Endothelial cell of umbilical vein (primary cell): ENCODE measurements around the gene SLC15A3.

Experiments
- EZH2 ChIP-seq: IDR thresholded peaks from 2 replicates; pipeline ENCODE4 v1.6.1; 2012; ENCODE audit warnings: borderline replicate concordance, low read depth, mild to moderate bottlenecking, moderate library complexity, low read length, inconsistent platforms; ENCODE audit not compliant: severe bottlenecking
- GATA2 ChIP-seq: IDR thresholded peaks from 2 replicates; pipeline ENCODE4 v1.7.0; 2011; ENCODE audit warnings: low read depth, mild to moderate bottlenecking, moderate library complexity, mixed read lengths, low read length; ENCODE audit not compliant: insufficient read length, insufficient read depth
- JUN ChIP-seq: IDR thresholded peaks from 2 replicates; pipeline ENCODE4 v1.6.1; 2011; ENCODE audit warnings: borderline replicate concordance, low read depth; ENCODE audit not compliant: insufficient read length, insufficient read depth
- MYC ChIP-seq: IDR thresholded peaks from one replicate; pipeline ENCODE4 v1.6.1; 2011; ENCODE audit warnings: mild to moderate bottlenecking, low read depth, low read length
- POLR2A ChIP-seq: IDR thresholded peaks from 2 replicates; pipeline ENCODE4 v1.6.1; 2012; ENCODE audit warnings: low read depth, mild to moderate bottlenecking, control low read depth, low read length
- POLR2AphosphoS5 ChIP-seq: IDR thresholded peaks from 2 replicates; pipeline ENCODE4 v1.6.1; 2012; ENCODE audit warnings: low read depth, mild to moderate bottlenecking, control low read depth, low read length, moderate library complexity; ENCODE audit not compliant: insufficient read depth
- TF ChIP-seq, protein P1 (sequence below), 2 donors: IDR thresholded peaks; 1 replicate in 1 of 2; 2 replicates in 1 of 2; pipeline ENCODE4 v1.5.1; 2011; ENCODE audit warnings: low read length in 2 of 2, mild to moderate bottlenecking in 2 of 2, moderate library complexity in 2 of 2, control low read depth in 1 of 2, inconsistent platforms in 1 of 2, low read depth in 1 of 2; ENCODE audit not compliant: insufficient read depth in 1 of 2; ENCODE audit errors: extremely low read depth in 1 of 2
- TF ChIP-seq, protein P2 (sequence below): IDR thresholded peaks from 2 replicates; pipeline ENCODE4 v1.6.1; 2011; ENCODE audit not compliant: insufficient read depth, insufficient read length

DNA sequence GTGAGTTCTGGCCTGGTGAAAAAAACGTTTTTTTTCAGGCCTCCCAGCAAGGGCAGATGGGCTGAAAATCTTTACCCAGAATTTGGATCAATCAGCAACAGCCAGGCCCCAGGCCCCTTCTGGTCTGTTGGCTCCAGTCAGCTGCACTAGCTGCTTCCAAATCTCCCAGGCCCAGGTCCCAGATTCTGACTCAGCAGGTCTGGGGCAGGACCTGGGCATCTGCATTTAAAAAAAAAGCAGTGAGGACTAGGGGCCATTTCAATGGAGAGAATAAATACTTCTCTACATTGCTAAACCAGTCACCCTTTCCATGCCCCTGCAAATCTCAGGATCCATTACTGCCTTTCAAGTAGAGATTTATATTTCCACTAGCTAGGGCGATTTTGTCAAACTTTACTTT lies 4.3 kb downstream of the SLC15A3 start:
- TF ChIP-seq, protein P1, sequence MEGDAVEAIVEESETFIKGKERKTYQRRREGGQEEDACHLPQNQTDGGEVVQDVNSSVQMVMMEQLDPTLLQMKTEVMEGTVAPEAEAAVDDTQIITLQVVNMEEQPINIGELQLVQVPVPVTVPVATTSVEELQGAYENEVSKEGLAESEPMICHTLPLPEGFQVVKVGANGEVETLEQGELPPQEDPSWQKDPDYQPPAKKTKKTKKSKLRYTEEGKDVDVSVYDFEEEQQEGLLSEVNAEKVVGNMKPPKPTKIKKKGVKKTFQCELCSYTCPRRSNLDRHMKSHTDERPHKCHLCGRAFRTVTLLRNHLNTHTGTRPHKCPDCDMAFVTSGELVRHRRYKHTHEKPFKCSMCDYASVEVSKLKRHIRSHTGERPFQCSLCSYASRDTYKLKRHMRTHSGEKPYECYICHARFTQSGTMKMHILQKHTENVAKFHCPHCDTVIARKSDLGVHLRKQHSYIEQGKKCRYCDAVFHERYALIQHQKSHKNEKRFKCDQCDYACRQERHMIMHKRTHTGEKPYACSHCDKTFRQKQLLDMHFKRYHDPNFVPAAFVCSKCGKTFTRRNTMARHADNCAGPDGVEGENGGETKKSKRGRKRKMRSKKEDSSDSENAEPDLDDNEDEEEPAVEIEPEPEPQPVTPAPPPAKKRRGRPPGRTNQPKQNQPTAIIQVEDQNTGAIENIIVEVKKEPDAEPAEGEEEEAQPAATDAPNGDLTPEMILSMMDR (IDR thresholded peaks at IDR 0.05; ENCODE audit: extremely low read depth in 1 of 2, insufficient read depth in 1 of 2, low read depth in 1 of 2, low read length in 2 of 2): no peak
- TF ChIP-seq, protein P2, sequence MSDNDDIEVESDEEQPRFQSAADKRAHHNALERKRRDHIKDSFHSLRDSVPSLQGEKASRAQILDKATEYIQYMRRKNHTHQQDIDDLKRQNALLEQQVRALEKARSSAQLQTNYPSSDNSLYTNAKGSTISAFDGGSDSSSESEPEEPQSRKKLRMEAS: no peak
- no peak for TF ChIP-seq POLR2AphosphoS5
- TF ChIP-seq POLR2A: no peak
- TF ChIP-seq EZH2: no peak
- no peak for TF ChIP-seq MYC
- no peak for TF ChIP-seq JUN
- no peak for TF ChIP-seq GATA2
